Measurements from ENCODE around the gene ADAMTS17.
"Not testable (repeated sequence)": the region's sequence is repeated elsewhere in the genome, so short reads cannot be mapped to it uniquely, and the experiment has no call there.

The ADAMTS17 gene

GRCh38 chr15:100341750-100342560, at the start of gene ADAMTS17:
TSS of gene ADAMTS17 (minus strand) at chr15:100341975. CDS start at chr15:100341899, 76 bp downstream.
- peak; percentile 78 for DNase-seq

GRCh38 chr15:100385300-100386050, 43.7 kb upstream of the ADAMTS17 start:
- no peak for DNase-seq

- no peak for DNase-seq
Measured at GRCh38 chr15:100384108-100384410, 42.3 kb upstream of the ADAMTS17 start.

DNA sequence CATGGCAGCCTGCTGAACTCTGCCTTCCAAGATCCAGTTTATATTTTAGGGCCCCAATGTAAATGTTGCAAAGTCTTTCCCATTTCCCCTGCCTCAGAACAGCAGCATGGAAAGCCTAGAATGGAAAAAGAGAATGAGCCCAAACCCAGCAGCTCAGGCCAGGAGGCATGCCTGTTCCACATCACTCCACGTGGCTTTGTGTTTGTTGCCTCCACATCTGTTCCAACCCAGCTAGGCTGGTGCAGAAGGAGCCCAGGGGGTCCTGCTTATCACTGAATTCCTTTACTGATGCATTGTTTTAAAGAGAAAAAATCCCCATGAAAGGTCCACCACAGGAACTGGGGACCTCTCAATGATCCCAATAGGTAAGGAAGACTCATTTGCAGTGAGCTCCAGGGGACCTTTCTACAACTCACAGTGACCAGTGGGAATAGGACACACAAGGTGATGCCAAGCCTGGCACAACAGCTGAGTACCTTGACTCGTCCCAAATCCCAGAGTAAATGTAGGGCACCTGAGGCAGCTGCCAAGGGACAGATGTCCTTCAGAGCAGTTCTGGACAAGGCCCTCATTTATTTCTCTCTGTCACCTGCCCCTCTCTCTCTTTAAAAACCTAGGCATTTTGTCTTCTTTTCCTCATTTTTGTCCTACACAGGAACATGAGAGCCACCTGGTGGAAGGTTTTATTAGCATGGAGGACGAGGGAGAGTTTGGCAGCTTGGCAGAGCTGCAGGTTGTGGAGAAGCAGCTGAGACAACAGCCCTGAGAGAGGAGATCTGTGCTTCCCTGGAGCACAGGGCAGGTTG, 41.7 kb upstream of the ADAMTS17 start:
- DNase-seq: no peak

- DNase-seq: no peak
Measured at GRCh38 chr15:100373942-100374341, 32.2 kb upstream of the ADAMTS17 start.

GRCh38 chr15:100373120-100373896, 31.5 kb upstream of the ADAMTS17 start:
- DNase-seq: no peak

- no peak for DNase-seq
Measured at GRCh38 chr15:100372739-100373119, 31.0 kb upstream of the ADAMTS17 start.

DNA sequence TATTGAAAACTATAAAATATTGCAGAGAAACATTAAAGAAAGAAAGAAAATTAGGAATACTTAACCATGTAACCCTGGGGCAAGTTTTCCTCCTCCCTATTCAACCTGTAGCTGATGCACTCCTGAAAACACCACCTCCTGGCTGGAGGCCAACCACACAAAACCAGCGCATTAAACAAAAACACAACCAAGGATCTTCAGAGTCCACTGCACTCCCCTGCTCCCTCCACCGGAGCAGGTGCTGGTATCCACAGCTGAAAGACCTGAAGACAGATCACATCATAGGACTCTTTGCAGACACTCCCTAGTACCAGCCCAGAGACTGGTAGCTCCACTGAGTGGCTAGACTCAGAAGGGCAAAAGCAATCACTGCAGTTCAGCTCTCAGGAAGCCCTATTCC, 13.6 kb upstream of the ADAMTS17 start:
- DNase-seq: no peak

DNA sequence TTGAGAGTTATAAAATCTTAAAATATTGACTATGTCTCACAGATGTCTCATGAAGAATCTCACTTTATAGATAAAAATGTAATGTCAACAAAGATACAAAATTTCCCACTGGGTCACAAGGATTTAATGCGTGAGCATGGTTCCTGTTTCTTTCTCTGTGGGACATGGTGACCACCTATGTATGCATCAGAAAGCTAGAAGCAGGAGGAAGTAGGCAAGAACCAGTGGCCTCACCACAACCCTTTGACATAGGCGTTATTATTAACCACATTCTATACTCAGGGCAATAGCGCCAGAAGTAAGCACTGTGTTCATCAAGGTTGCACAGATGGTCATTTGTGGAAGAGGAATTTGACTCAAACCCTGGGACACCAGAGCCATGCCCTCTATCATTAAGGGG, 11.7 kb upstream of the ADAMTS17 start:
- no peak for DNase-seq

DNA sequence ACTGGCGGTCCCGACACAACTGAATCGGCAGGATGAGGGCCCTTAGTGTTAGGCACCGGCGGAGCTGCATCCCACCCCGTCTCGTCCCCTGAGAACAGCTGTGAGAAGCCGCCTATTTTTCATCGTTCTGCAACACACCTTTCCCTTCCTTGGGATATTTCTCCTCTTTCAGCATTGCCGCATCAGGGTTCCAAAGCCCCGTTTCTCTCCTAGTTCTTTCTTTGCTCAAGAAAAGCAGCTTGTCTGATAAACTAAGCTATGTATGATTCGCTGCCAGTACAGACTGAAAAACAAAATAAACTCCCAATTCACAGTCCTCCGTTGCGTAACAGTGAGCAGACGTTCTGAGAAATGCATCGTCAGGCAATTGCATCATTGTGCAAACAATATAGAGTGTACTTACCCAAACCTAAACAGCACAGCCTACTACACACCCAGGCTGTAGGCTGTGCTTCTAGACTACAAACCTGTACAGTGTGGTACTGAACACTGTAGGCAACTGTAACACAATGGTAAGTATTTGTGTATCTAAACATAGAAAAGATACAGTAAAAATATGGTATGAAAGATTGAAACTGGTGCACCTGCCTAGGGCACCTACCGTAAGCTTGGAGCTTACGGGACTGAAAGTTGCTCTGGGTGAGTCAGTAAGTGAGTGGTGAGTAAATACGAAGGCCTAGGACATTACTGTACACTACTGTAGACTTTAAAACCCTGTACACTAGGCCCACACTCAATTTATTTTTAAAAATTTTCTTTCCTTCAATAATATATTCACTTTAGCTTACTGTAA, 8.9 kb upstream of the ADAMTS17 start:
- DNase-seq: no peak

GRCh38 chr15:100349696-100350433, 8.1 kb upstream of the ADAMTS17 start:
- DNase-seq: peak; percentile 13

DNA sequence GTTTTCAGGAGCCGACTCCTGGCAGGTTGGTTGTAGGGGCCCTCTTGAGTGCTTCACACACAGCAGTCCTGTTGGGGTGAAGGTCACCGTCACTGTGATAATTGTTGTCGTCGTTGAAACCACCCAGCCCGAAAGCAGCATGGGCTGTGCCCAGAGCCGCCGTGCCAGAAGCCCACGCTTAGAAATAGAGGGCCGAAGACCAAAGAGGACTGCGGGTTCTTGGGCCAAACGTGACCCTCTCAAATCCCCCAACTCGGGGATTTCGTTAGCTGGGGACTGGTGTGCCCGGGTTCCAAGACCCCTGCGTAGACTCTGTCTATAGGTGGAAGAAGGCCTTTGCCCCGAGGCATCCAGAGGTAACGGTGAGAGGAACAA, 7.5 kb upstream of the ADAMTS17 start:
- DNase-seq: no peak

GRCh38 chr15:100348578-100348977, 6.8 kb upstream of the ADAMTS17 start:
- no peak for DNase-seq

GRCh38 chr15:100346866-100347512, 5.2 kb upstream of the ADAMTS17 start:
- DNase-seq: no peak

- DNase-seq: no peak
Measured at GRCh38 chr15:100345438-100345837, 3.7 kb upstream of the ADAMTS17 start.

GRCh38 chr15:100343251-100343650, 1.5 kb upstream of the ADAMTS17 start:
- no peak for DNase-seq

- DNase-seq: no peak
Measured at GRCh38 chr15:100341239-100341749, 481 bp downstream of the ADAMTS17 start.

- DNase-seq: no peak
Measured at GRCh38 chr15:100340721-100341238, 995 bp downstream of the ADAMTS17 start.

GRCh38 chr15:100339999-100340398, 1.8 kb downstream of the ADAMTS17 start:
- no peak for DNase-seq

DNA sequence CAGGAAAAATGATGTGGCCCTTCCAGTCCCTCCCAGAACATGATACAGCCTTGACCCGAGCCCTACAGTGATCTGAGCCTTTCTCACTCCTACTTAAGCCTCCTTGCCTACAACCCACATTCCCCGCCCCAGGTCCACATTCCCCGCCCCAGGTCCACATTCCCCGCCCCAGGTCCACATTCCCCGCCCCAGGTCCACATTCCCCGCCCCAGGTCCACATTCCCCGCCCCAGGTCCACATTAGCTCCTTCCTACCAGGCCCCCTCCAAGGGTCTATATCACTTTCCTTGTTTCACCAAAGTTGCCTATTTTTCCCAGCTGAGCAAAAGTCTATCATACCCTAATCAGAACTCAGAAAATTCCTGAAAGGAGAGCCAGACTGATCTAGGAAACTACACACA, 2.3 kb downstream of the ADAMTS17 start:
- not testable (repeated sequence) for DNase-seq
